Liver (tissue), 9 donors: ENCODE measurements around the gene DMD. TPM values are rescaled to one million over a fixed set of nuclear protein-coding genes. Genes with fewer than 3 reads are reported as not detected.

Experiments
- DNase-seq: peaks from one replicate; pipeline ENCODE4 v3.0.0-alpha.2; 2017; ENCODE audit warnings: low spot score
- H3K27ac ChIP-seq, 2 donors: one replicate each; pipeline ENCODE4 v1.7.0; 2013; ENCODE audit warnings: inconsistent platforms in 2 of 2, low read length in 2 of 2, control low read depth in 1 of 2, low read depth in 1 of 2, mild to moderate bottlenecking in 1 of 2
- H3K27me3 ChIP-seq, 4 donors: one replicate each; pipeline versions ENCODE4 v1.6.1 to v1.7.0; 2013; ENCODE audit warnings: low read length in 3 of 4, inconsistent platforms in 1 of 4, mild to moderate bottlenecking in 1 of 4, moderate library complexity in 1 of 4; ENCODE audit not compliant: control insufficient read depth in 4 of 4, insufficient read depth in 4 of 4
- H3K36me3 ChIP-seq, 4 donors: one replicate each; pipeline versions ENCODE4 v1.6.1 to v1.7.0; 2013; ENCODE audit warnings: low read length in 3 of 4, mild to moderate bottlenecking in 3 of 4, low read depth in 1 of 4, moderate library complexity in 1 of 4; ENCODE audit not compliant: control insufficient read depth in 4 of 4, insufficient read depth in 3 of 4
- H3K4me1 ChIP-seq, 4 donors: one replicate each; pipeline versions ENCODE4 v1.6.1 to v1.7.0; 2013; ENCODE audit warnings: low read length in 3 of 4, mild to moderate bottlenecking in 3 of 4, moderate library complexity in 1 of 4; ENCODE audit not compliant: control insufficient read depth in 4 of 4, insufficient read depth in 4 of 4
- H3K4me3 ChIP-seq, 3 donors: one replicate each; pipeline versions ENCODE4 v1.6.1 to v1.7.0; 2013; ENCODE audit warnings: low read length in 3 of 3, control low read depth in 1 of 3, low read depth in 1 of 3, mild to moderate bottlenecking in 1 of 3
- H3K9ac ChIP-seq, 2 donors: one replicate each; pipeline ENCODE4 v1.7.0; 2013; ENCODE audit warnings: low read length in 2 of 2, mild to moderate bottlenecking in 2 of 2, moderate library complexity in 2 of 2, control low read depth in 1 of 2, low read depth in 1 of 2
- H3K9me3 ChIP-seq, 4 donors: one replicate each; pipeline versions ENCODE4 v1.6.1 to v1.7.0; 2013; ENCODE audit warnings: low read length in 3 of 4; ENCODE audit not compliant: control insufficient read depth in 4 of 4
- ATF3 ChIP-seq: IDR thresholded peaks from 2 replicates; pipeline ENCODE4 v1.6.1; 2016; ENCODE audit warnings: antibody characterized with exemption
- CTCF ChIP-seq: fragments of 150-350 bp; IDR thresholded peaks from 2 replicates; pipeline ENCODE4 v1.5.1; 2017; ENCODE audit warnings: improper control_type of control experiment, low read depth, low read length; ENCODE audit not compliant: missing input control
- FOXA1 ChIP-seq: IDR thresholded peaks from 2 replicates; pipeline ENCODE4 v1.6.1; 2016; ENCODE audit warnings: antibody characterized with exemption
- FOXA2 ChIP-seq: IDR thresholded peaks from 2 replicates; pipeline ENCODE4 v1.6.1; 2016; ENCODE audit warnings: antibody characterized with exemption
- GABPA ChIP-seq, 2 donors: IDR thresholded peaks in 1 of 2; conservative IDR thresholded peaks in 1 of 2; 2 replicates each; pipeline ENCODE4 v1.6.1; 2016; ENCODE audit warnings: antibody characterized with exemption in 2 of 2, mild to moderate bottlenecking in 1 of 2, moderate library complexity in 1 of 2
- HNF4A ChIP-seq, 2 donors: conservative IDR thresholded peaks; 2 replicates each; pipeline ENCODE4 v1.6.1; 2016; ENCODE audit warnings: antibody characterized with exemption in 2 of 2, mild to moderate bottlenecking in 2 of 2
- HNF4G ChIP-seq: IDR thresholded peaks from 2 replicates; pipeline ENCODE4 v1.6.1; 2016; ENCODE audit warnings: antibody characterized with exemption
- JUND ChIP-seq, 2 donors: IDR thresholded peaks; 2 replicates each; pipeline ENCODE4 v1.6.1; 2016; ENCODE audit warnings: antibody characterized with exemption in 2 of 2
- MAX ChIP-seq: IDR thresholded peaks from 2 replicates; pipeline ENCODE4 v1.6.1; 2016; ENCODE audit warnings: antibody characterized with exemption
- NR2F2 ChIP-seq: IDR thresholded peaks from 2 replicates; pipeline ENCODE4 v1.6.1; 2016; ENCODE audit warnings: antibody characterized with exemption
- RAD21 ChIP-seq, 2 donors: IDR thresholded peaks; 2 replicates each; pipeline ENCODE4 v1.6.1; 2016; ENCODE audit warnings: antibody characterized with exemption in 2 of 2, mild to moderate bottlenecking in 2 of 2
- REST ChIP-seq: IDR thresholded peaks from 2 replicates; pipeline ENCODE4 v1.6.1; 2016; ENCODE audit warnings: antibody characterized with exemption, mild to moderate bottlenecking
- RXRA ChIP-seq, 2 donors: IDR thresholded peaks; 2 replicates each; pipeline ENCODE4 v1.6.1; 2017 to 2018; ENCODE audit warnings: antibody characterized with exemption in 2 of 2, mild to moderate bottlenecking in 1 of 2
- TAF1 ChIP-seq: conservative IDR thresholded peaks from 2 replicates; pipeline ENCODE4 v1.6.1; 2016; ENCODE audit warnings: antibody characterized with exemption, mild to moderate bottlenecking
- YY1 ChIP-seq: IDR thresholded peaks from 2 replicates; pipeline ENCODE4 v1.6.1; 2016; ENCODE audit warnings: antibody characterized with exemption, mild to moderate bottlenecking
- WGBS: extraction: QIAGEN DNeasy Blood & Tissue Kit; methylation state at CpG from one replicate; pipeline ENCODE4 v1.1.7; 2013; 5-methylcytosine and 5-hydroxymethylcytosine counted together
- polyA plus RNA-seq, 2 donors: library from polyadenylated mRNA; stranded (reverse) in 1 of 2; unstranded in 1 of 2; fragments of 200-250 nt in 1 of 2; fragments of >200 nt in 1 of 2; fragmentation: Nextera tagmentation in 1 of 2; extraction: Ambion mirVana in 1 of 2; gene quantifications; one replicate each; pipeline versions ENCODE4 v1.2.1 to v1.2.3, GENCODE V29; 2013 to 2015
- total RNA-seq, 2 donors: library from RNA; depleted of rRNA; stranded (reverse); fragments of >200 nt; gene quantifications; one replicate each; pipeline ENCODE4 v1.2.3, GENCODE V29; 2014
- donor health status: healthy.
- donor health status: healthy.
- donor health status: healthy.
- donor health status: healthy.
- donor health status: healthy.

DMD gene
- total and polyA plus RNA-seq, 4 donors, result 14.6 to 61.9 (median 23.9) TPM

GRCh38 chrX:31392513-31392912 is 1818.8 kb downstream of the DMD start:
- no peak for DNase-seq
- Histone ChIP-seq H3K36me3 (no peaks in the 10 kb centered on the region), H3K9ac (no peak overlapping the region), H3K4me1 (no peaks in the 10 kb centered on the region), H3K27ac (no peak overlapping the region), H3K4me3 (no peak overlapping the region), H3K9me3 (no peaks in the 10 kb centered on the region), H3K27me3 (no peaks in the 10 kb centered on the region)
- no peak for TF ChIP-seq REST
- no peak for TF ChIP-seq HNF4A (conservative IDR thresholded peaks at IDR 0.05)
- no peak for TF ChIP-seq NR2F2
- no peak for TF ChIP-seq MAX
- no peak for TF ChIP-seq TAF1
- no peak for TF ChIP-seq ATF3
- no peak for TF ChIP-seq FOXA2
- TF ChIP-seq RXRA (IDR thresholded peaks at IDR 0.05), result no peak
- no peak for TF ChIP-seq YY1
- WGBS, result over 99% methylated on average over 3 of the region's 3 CpGs

GRCh38 chrX:31388946-31389345 is 1822.4 kb downstream of the DMD start:
- H3K4me1 ChIP-seq, result no peaks in the 10 kb centered on the region
- 91% methylated on average over 1 of the region's 1 CpG for WGBS
- H3K9ac ChIP-seq, result no peak overlapping the region
- H3K9me3 ChIP-seq, result no peaks in the 10 kb centered on the region
- H3K27me3 ChIP-seq, result no peaks in the 10 kb centered on the region
- no peaks in the 10 kb centered on the region for H3K36me3 ChIP-seq
- DNase-seq, result no peak
- TF ChIP-seq REST, result no peak
- TF ChIP-seq RAD21 (IDR thresholded peaks at IDR 0.05), result no peak
- no peak for TF ChIP-seq ATF3
- no peak for TF ChIP-seq GABPA (IDR thresholded peaks at IDR 0.05 in 1 of 2, conservative IDR thresholded peaks at IDR 0.05 in 1 of 2)
- TF ChIP-seq TAF1, result no peak
- TF ChIP-seq CTCF, result no peak
- no peak for TF ChIP-seq FOXA1
- no peak for TF ChIP-seq FOXA2
- no peak for TF ChIP-seq JUND (IDR thresholded peaks at IDR 0.05)
- TF ChIP-seq HNF4G, result no peak
- H3K27ac ChIP-seq, result no peak overlapping the region
- H3K4me3 ChIP-seq, result no peak overlapping the region
